Thymus (tissue), 11 donors: ENCODE results near the gene ZDHHC1. TPM values are rescaled to one million over a fixed set of nuclear protein-coding genes. Genes with fewer than 3 reads are reported as not detected.
A peak's percentile ranks its signal among the peaks of the same experiment; 100 is the strongest.

Experiments used
- DNase-seq, 9 donors: peaks; one replicate each; pipeline ENCODE4 v3.0.0-alpha.2; 2013; ENCODE audit warnings: low spot score in 9 of 9, low read depth in 6 of 9, missing footprints in 1 of 9
- H3K27ac ChIP-seq, 2 donors: one replicate each; pipeline ENCODE4 v1.5.1; 2013; ENCODE audit warnings: control low read depth in 1 of 2, low read depth in 1 of 2, low read length in 1 of 2, mild to moderate bottlenecking in 1 of 2, moderate library complexity in 1 of 2
- H3K27me3 ChIP-seq, 2 donors: one replicate each; pipeline ENCODE4 v1.5.1; 2013; ENCODE audit warnings: low read length in 1 of 2; ENCODE audit not compliant: control insufficient read depth in 2 of 2, insufficient read depth in 1 of 2
- H3K36me3 ChIP-seq, 2 donors: one replicate each; pipeline ENCODE4 v1.5.1; 2013; ENCODE audit warnings: low read length in 1 of 2, mild to moderate bottlenecking in 1 of 2, moderate library complexity in 1 of 2; ENCODE audit not compliant: control insufficient read depth in 2 of 2, insufficient read depth in 2 of 2
- H3K4me1 ChIP-seq, 2 donors: one replicate each; pipeline ENCODE4 v1.5.1; 2013; ENCODE audit warnings: low read length in 2 of 2; ENCODE audit not compliant: control insufficient read depth in 2 of 2, insufficient read depth in 2 of 2
- H3K4me3 ChIP-seq, 2 donors: one replicate each; pipeline ENCODE4 v1.5.1; 2013; ENCODE audit warnings: low read length in 2 of 2, control low read depth in 1 of 2, mild to moderate bottlenecking in 1 of 2
- H3K9me3 ChIP-seq, 2 donors: one replicate each; pipeline ENCODE4 v1.5.1; 2013; ENCODE audit warnings: low read length in 1 of 2, mild to moderate bottlenecking in 1 of 2; ENCODE audit not compliant: control insufficient read depth in 2 of 2, insufficient read depth in 1 of 2
- WGBS: extraction: QIAGEN DNeasy Blood & Tissue Kit; methylation state at CpG from one replicate; pipeline ENCODE4 v1.1.7; 2013; 5-methylcytosine and 5-hydroxymethylcytosine counted together
- polyA plus RNA-seq: library from polyadenylated mRNA; stranded (reverse); fragments of 200-250 nt; gene quantifications from one replicate; pipeline ENCODE4 v1.2.3, GENCODE V29; 2013
- total RNA-seq: library from RNA; stranded (reverse); fragments of 120-200 nt; gene quantifications from one replicate; pipeline ENCODE4 v1.2.4, GENCODE V29; 2013
- donor health status: healthy.

The ZDHHC1 gene
- total and polyA plus RNA-seq, 2 donors: 0.52 to 2.5 TPM

DNA sequence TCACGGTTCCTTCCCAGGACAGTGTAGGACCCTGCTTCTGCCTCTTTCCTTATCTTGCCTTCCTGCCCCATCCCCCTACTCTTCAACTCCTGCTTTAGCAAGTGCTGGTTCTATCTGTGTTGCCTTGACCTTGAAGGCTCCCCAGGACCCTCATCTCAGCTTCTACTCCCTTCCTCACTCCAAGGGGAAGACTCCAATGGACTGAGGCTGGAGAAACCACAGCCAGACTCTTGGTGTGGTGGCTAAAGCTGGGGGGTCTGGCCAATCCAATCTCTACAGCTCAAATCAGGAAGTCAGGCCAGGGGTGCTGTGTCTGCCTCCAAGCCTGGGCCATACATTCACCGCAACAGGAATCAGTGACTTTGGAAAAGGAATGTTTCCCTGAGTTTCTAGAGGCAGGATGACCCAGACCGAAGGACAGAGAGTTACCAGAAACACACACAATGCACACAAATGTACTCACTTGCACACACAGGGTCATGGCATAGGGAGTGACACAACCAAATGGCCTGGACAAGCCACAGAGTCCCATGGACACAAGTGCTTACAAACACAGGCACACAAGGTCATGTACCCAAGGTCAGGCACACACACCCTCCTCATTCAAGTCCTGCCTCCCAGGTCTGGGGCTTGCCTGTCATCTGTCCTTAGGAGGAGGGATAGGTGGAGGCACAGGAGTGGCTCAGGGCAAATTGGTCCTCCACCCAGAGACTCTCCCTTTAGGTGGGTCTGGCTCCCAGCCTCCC is 12.9 kb upstream of the ZDHHC1 start:
- Histone ChIP-seq H3K36me3 (no peaks in the 10 kb centered on the region), H3K4me1 (peaks cover 0 to 5% of the 10 kb centered on the region in 2 donors), H3K9me3 (no peaks in the 10 kb centered on the region), H3K27me3 (peaks cover 51 to 95% of the 10 kb centered on the region in 2 donors), H3K27ac (no peak overlapping the region), H3K4me3 (no peak overlapping the region)
- DNase-seq: no peak
- 83% methylated on average over 3 of the region's 3 CpGs for WGBS

- no peak overlapping the region for H3K4me3 ChIP-seq
- H3K27me3 ChIP-seq: peaks cover 48 to 94% of the 10 kb centered on the region in 2 donors
- H3K27ac ChIP-seq: no peak overlapping the region
- 29% methylated on average over 11 of the region's 11 CpGs for WGBS
- H3K36me3 ChIP-seq: no peaks in the 10 kb centered on the region
- DNase-seq: peak in 7 of 9 donors; percentile 11 to 57 (median 35)
- H3K4me1 ChIP-seq: peaks cover 0 to 5% of the 10 kb centered on the region in 2 donors
- no peaks in the 10 kb centered on the region for H3K9me3 ChIP-seq
These were observed 12.0 kb upstream of the ZDHHC1 start for GRCh38 chr16:67428146-67428731.

DNA sequence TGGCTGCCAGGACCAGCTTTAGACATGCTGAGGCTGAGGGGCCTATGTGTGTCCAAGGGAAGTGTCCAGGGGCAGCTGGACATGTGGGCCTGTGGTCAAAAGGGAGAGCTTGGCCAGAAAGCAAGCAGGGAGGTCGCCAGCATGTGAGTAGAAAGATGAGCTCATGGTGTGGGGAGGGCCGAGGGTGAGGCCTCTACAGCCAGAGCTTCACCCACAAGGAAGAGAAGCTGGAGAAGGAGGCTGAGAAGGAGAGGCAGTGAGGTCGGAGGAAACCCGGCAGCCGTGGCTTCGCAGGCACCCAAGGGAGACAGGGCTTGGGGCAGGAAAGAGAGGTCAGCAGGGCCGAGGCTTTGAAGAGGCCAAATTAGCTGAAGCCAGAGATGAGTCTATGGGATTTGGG is 10.7 kb upstream of the ZDHHC1 start:
- Histone ChIP-seq H3K27me3 (peaks cover 37 to 91% of the 10 kb centered on the region in 2 donors), H3K36me3 (no peaks in the 10 kb centered on the region), H3K27ac (no peak overlapping the region), H3K4me3 (no peak overlapping the region), H3K9me3 (no peaks in the 10 kb centered on the region), H3K4me1 (peaks cover 0 to 5% of the 10 kb centered on the region in 2 donors)
- WGBS: 90% methylated on average over 7 of the region's 7 CpGs
- no peak for DNase-seq

DNA sequence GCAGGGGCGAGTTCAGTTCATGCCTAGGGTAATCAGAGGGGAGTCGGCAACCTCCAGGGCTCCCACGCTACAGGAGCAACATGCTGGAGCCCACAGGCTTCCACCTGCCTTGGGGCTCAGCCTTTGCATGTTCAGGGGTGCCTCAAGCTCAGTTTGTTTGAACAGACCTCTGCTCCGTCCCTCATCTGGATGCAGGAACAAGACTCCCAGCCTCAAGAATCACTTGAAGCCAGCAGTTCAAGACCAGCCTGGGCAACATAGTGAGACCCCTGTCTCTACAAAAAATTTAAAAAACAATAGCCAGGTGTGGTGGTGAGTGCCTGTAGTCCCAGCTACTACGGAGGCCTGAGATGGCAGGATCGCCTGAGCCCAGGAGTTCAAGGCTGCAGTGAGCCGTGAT is 9.7 kb upstream of the ZDHHC1 start:
- Histone ChIP-seq H3K4me3 (no peak overlapping the region), H3K36me3 (no peaks in the 10 kb centered on the region), H3K9me3 (no peaks in the 10 kb centered on the region), H3K4me1 (peaks cover 0 to 5% of the 10 kb centered on the region in 2 donors), H3K27ac (no peak overlapping the region), H3K27me3 (peaks cover 28 to 89% of the 10 kb centered on the region in 2 donors)
- no peak for DNase-seq
- WGBS: 94% methylated on average over 7 of the region's 7 CpGs

GRCh38 chr16:67425580-67425979 is 9.3 kb upstream of the ZDHHC1 start:
- Histone ChIP-seq H3K4me3 (no peak overlapping the region), H3K4me1 (peaks cover 0 to 5% of the 10 kb centered on the region in 2 donors), H3K36me3 (no peaks in the 10 kb centered on the region), H3K27me3 (peaks cover 23 to 84% of the 10 kb centered on the region in 2 donors), H3K9me3 (no peaks in the 10 kb centered on the region), H3K27ac (no peak overlapping the region)
- WGBS: 96% methylated on average over 4 of the region's 4 CpGs
- DNase-seq: no peak

DNA sequence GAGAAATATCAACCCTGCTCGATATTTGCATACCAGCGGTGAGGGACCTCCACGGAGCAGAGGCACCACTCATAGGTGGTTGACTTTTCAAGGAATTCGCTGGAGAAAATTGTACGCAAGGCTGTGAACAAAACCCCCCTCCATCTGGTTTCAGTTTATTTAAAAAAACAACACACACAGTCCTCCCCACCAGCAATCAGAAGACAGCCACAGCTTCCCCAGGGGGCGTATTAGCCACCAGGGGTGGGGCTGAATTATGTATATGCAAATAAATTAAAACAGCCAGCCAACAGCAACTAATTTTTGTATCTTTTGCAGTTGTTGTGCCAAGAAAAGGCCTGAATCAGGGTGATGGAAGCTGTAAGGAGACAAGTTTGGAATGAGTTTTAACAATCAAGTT is 8.8 kb upstream of the ZDHHC1 start:
- DNase-seq: no peak
- Histone ChIP-seq H3K36me3 (no peaks in the 10 kb centered on the region), H3K27me3 (peaks cover 18 to 79% of the 10 kb centered on the region in 2 donors), H3K4me3 (no peak overlapping the region), H3K4me1 (no peaks in the 10 kb centered on the region), H3K27ac (no peak overlapping the region), H3K9me3 (no peaks in the 10 kb centered on the region)
- 71% methylated on average over 6 of the region's 6 CpGs for WGBS

- no peaks in the 10 kb centered on the region for H3K36me3 ChIP-seq
- WGBS: 77% methylated on average over 5 of the region's 5 CpGs
- DNase-seq: no peak
- no peak overlapping the region for H3K27ac ChIP-seq
- no peaks in the 10 kb centered on the region for H3K9me3 ChIP-seq
- no peaks in the 10 kb centered on the region for H3K4me1 ChIP-seq
- no peak overlapping the region for H3K4me3 ChIP-seq
- H3K27me3 ChIP-seq: peaks cover 10 to 78% of the 10 kb centered on the region in 2 donors
These were observed 8.0 kb upstream of the ZDHHC1 start for GRCh38 chr16:67424261-67424615.

DNA sequence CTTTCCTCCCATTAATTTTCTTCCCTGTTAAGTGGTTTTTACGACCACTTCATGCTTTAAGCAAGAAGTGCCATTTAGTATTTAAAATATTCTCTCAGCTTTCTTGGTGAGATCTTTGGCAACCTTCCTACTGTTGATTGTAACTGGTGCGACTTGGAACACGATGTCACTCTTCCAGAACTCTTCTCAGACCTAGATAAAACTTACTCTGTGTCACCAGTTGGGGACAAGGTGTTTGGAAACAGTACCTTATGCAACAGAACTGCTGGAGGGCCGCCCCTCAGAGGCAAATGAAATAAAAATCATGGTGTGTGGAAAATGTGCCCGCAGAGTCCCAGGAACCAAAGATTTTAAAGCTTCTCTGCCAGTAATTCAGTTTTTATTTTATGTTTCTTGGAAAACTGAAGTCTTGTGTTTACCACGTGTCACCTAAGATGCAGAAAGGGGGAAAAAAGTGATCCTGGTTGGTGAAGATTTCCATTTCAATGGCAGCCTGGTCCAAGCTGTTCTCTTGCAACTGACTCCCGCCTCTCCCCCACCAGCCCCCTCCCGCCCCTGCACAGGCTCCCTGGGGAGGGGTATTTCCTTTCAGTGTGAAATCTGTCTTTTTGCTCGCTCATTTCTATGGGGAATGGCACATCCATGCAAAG is 7.5 kb upstream of the ZDHHC1 start:
- no peak for DNase-seq
- 76% methylated on average over 9 of the region's 9 CpGs for WGBS
- no peaks in the 10 kb centered on the region for H3K4me1 ChIP-seq
- no peaks in the 10 kb centered on the region for H3K36me3 ChIP-seq
- peaks cover 5 to 77% of the 10 kb centered on the region in 2 donors for H3K27me3 ChIP-seq
- no peaks in the 10 kb centered on the region for H3K9me3 ChIP-seq
- no peak overlapping the region for H3K4me3 ChIP-seq
- no peak overlapping the region for H3K27ac ChIP-seq

- Histone ChIP-seq H3K4me3 (no peak overlapping the region), H3K9me3 (no peaks in the 10 kb centered on the region), H3K36me3 (no peaks in the 10 kb centered on the region), H3K4me1 (no peaks in the 10 kb centered on the region), H3K27me3 (peaks cover 0 to 76% of the 10 kb centered on the region in 2 donors), H3K27ac (no peak overlapping the region)
- DNase-seq: no peak
- 97% methylated on average over 5 of the region's 5 CpGs for WGBS
These were observed 6.7 kb upstream of the ZDHHC1 start for GRCh38 chr16:67423015-67423414.
